H54 (cell line): Measurements from ENCODE around the gene ZNF101.
"Not testable (repeated sequence)": the region's sequence is repeated elsewhere in the genome, so short reads cannot be mapped to it uniquely, and the experiment has no call there.

Experiments
- DNase-seq: peaks from one replicate; pipeline ENCODE4 v3.0.0; 2011; ENCODE audit warnings: low spot score, mixed read lengths; ENCODE audit not compliant: insufficient read length
- FAIRE-seq: peaks from 3 replicates; lab custom pipeline; 2011; peaks lifted over from hg19 to GRCh38; lab: Jason Lieb, UNC
- POLR2A ChIP-seq: IDR thresholded peaks from 2 replicates; pipeline ENCODE4 v1.6.1; 2011; ENCODE audit warnings: low read depth, mild to moderate bottlenecking, low read length

ZNF101 gene

GRCh38 chr19:19662344-19662743, 6.3 kb upstream of the ZNF101 start:
- FAIRE-seq (no peak), DNase-seq (no peak)

GRCh38 chr19:19662871-19663255, 5.8 kb upstream of the ZNF101 start:
- DNase-seq (no peak), FAIRE-seq (no peak)
- no peak for TF ChIP-seq POLR2A

More at GRCh38 chr19:19662344-19662743, 6.3 kb upstream of the ZNF101 start:
- TF ChIP-seq POLR2A, result no peak

- TF ChIP-seq POLR2A, result peak; percentile 76
- no peak for FAIRE-seq
- DNase-seq, result peak; percentile 83
Measured at GRCh38 chr19:19663256-19664120, 5.2 kb upstream of the ZNF101 start, which contains the start of gene ATP13A1. Gene ATP13A1 (minus strand): TSS chr19:19663676. CDS start chr19:19663666, 10 bp downstream.

GRCh38 chr19:19665420-19665948, 3.2 kb upstream of the ZNF101 start:
- FAIRE-seq, DNase-seq: not testable (repeated sequence)

GRCh38 chr19:19670070-19670551, 1.5 kb downstream of the ZNF101 start:
- no peak for TF ChIP-seq POLR2A
- DNase-seq (no peak), FAIRE-seq (no peak)

GRCh38 chr19:19672816-19673215, 4.2 kb downstream of the ZNF101 start:
- DNase-seq (no peak), FAIRE-seq (no peak)
- no peak for TF ChIP-seq POLR2A

GRCh38 chr19:19674315-19674714, 5.7 kb downstream of the ZNF101 start:
- no peak for DNase-seq
- no peak for TF ChIP-seq POLR2A
- no peak for FAIRE-seq

GRCh38 chr19:19677579-19677978, 8.9 kb downstream of the ZNF101 start:
- no peak for TF ChIP-seq POLR2A
- FAIRE-seq, result no peak
- DNase-seq, result no peak

- DNase-seq, result no peak
- FAIRE-seq, result no peak
- TF ChIP-seq POLR2A, result no peak
Measured at GRCh38 chr19:19679176-19680073, 10.8 kb downstream of the ZNF101 start.

- DNase-seq, FAIRE-seq: not testable (repeated sequence)
Measured at GRCh38 chr19:19686119-19686518, 17.5 kb downstream of the ZNF101 start.

GRCh38 chr19:19686580-19686979, 17.9 kb downstream of the ZNF101 start:
- DNase-seq, result no peak
- TF ChIP-seq POLR2A, result no peak
- FAIRE-seq, result no peak

- no peak for TF ChIP-seq POLR2A
- DNase-seq (no peak), FAIRE-seq (no peak)
Measured at GRCh38 chr19:19687090-19687489, 18.5 kb downstream of the ZNF101 start.

- FAIRE-seq, DNase-seq: not testable (repeated sequence)
Measured at GRCh38 chr19:19689023-19689422, 20.4 kb downstream of the ZNF101 start.

GRCh38 chr19:19691683-19692082, 23.0 kb downstream of the ZNF101 start:
- no peak for DNase-seq
- FAIRE-seq, result no peak
- TF ChIP-seq POLR2A, result no peak

GRCh38 chr19:19696386-19696785, 27.7 kb downstream of the ZNF101 start:
- TF ChIP-seq POLR2A, result no peak
- DNase-seq, result no peak
- FAIRE-seq, result no peak
